Endothelial cell of umbilical vein (primary cell): Measurements from ENCODE around the gene LTBP1. TPM values are rescaled to one million over a fixed set of nuclear protein-coding genes. Genes with fewer than 3 reads are reported as not detected.

Experiments
- BruUV-seq: library from RNA; stranded (reverse); fragments of 400-500 nt; replicated peaks from 2 replicates; lab custom pipeline; 2021; lab: Mats Ljungman, UMichigan
- CTCF ChIA-PET: fragments of 300-600, 350-600 bp; sonication (Branson Sonifier 250); formaldehyde crosslinking; loops from one replicate; lab custom pipeline; 2021; ENCODE audit warnings: antibody characterized with exemption, inconsistent platforms; lab: Charles Lee
- POLR2A ChIA-PET: fragments of 300-600, 350-600 bp; sonication (Branson Sonifier 250); formaldehyde crosslinking; loops from one replicate; lab custom pipeline; 2021; ENCODE audit warnings: antibody characterized with exemption, inconsistent platforms; lab: Charles Lee
- DNase-seq: peaks from one replicate; pipeline ENCODE4 v3.0.0-alpha.2; 2011; ENCODE audit warnings: low read depth, low spot score
- FAIRE-seq: peaks from 2 replicates; lab custom pipeline; 2011; peaks lifted over from hg19 to GRCh38; lab: Jason Lieb, UNC
- H2AFZ ChIP-seq: 2 replicates; pipeline ENCODE4 v1.6.0; 2012; ENCODE audit warnings: low read depth, low read length, control low read depth, inconsistent platforms
- H3K27ac ChIP-seq: 2 replicates; pipeline ENCODE4 v1.5.1; 2011; ENCODE audit warnings: low read depth, mild to moderate bottlenecking, control low read depth, low read length, moderate library complexity; ENCODE audit not compliant: insufficient read depth
- H3K27me3 ChIP-seq, 2 experiments: 2 replicates each; pipeline versions ENCODE4 v1.6.0 to v1.6.1; 2011; ENCODE audit warnings: low read length in 2 of 2, mixed read lengths in 1 of 2; ENCODE audit not compliant: control insufficient read depth in 2 of 2, insufficient read depth in 2 of 2
- H3K36me3 ChIP-seq, 2 experiments: 2 replicates in 1 of 2; 3 replicates in 1 of 2; pipeline ENCODE4 v1.5.1; 2011; ENCODE audit warnings: low read length in 2 of 2, mild to moderate bottlenecking in 1 of 2, moderate library complexity in 1 of 2; ENCODE audit not compliant: control insufficient read depth in 2 of 2, insufficient read depth in 2 of 2; ENCODE audit errors: extremely low read depth in 1 of 2
- H3K4me1 ChIP-seq: 3 replicates; pipeline ENCODE4 v1.5.1; 2011; ENCODE audit warnings: mild to moderate bottlenecking, low read length; ENCODE audit not compliant: control insufficient read depth, insufficient read depth; ENCODE audit errors: extremely low read depth
- H3K4me2 ChIP-seq: 2 replicates; pipeline ENCODE4 v1.6.1; 2011; ENCODE audit warnings: low read length, control low read depth, mixed read lengths; ENCODE audit not compliant: insufficient read depth
- H3K4me3 ChIP-seq, 3 experiments: fragments of 200-600 bp in 1 of 3; sonication (generic), shearing (Covaris generic) in 1 of 3; replicated peaks in 1 of 3; 2 replicates each; pipeline ENCODE4 v1.5.1; 2011 to 2016; ENCODE audit warnings: control low read depth in 3 of 3, low read length in 3 of 3, mild to moderate bottlenecking in 2 of 3, inconsistent platforms in 1 of 3, low read depth in 1 of 3, moderate library complexity in 1 of 3; ENCODE audit not compliant: insufficient read depth in 1 of 3
- H3K79me2 ChIP-seq: 2 replicates; pipeline ENCODE4 v1.6.0; 2012; ENCODE audit warnings: low read length, inconsistent platforms; ENCODE audit not compliant: control insufficient read depth, insufficient read depth
- H3K9ac ChIP-seq: replicated peaks from 2 replicates; pipeline ENCODE3; 2011; ENCODE audit warnings: low read length, control low read depth; ENCODE audit not compliant: insufficient read depth; ENCODE audit errors: extremely low read depth
- H3K9me1 ChIP-seq: replicated peaks from 3 replicates; pipeline ENCODE4 v1.6.0; 2011; ENCODE audit warnings: mild to moderate bottlenecking, low read length; ENCODE audit not compliant: control insufficient read depth, insufficient read depth; ENCODE audit errors: extremely low read depth
- H3K9me3 ChIP-seq: replicated peaks from 2 replicates; pipeline ENCODE4 v1.5.1; 2012; ENCODE audit warnings: low read length, inconsistent platforms; ENCODE audit not compliant: control insufficient read depth, insufficient read depth
- H4K20me1 ChIP-seq: replicated peaks from 2 replicates; pipeline ENCODE3; 2011; ENCODE audit warnings: mild to moderate bottlenecking, low read length; ENCODE audit not compliant: control insufficient read depth, insufficient read depth; ENCODE audit errors: extremely low read depth
- EZH2 ChIP-seq: IDR thresholded peaks from 2 replicates; pipeline ENCODE4 v1.6.1; 2012; ENCODE audit warnings: borderline replicate concordance, low read depth, mild to moderate bottlenecking, moderate library complexity, low read length, inconsistent platforms; ENCODE audit not compliant: severe bottlenecking
- FOS ChIP-seq: IDR thresholded peaks from 2 replicates; pipeline ENCODE4 v1.6.1; 2011; ENCODE audit warnings: mild to moderate bottlenecking, low read length, moderate library complexity, borderline replicate concordance; ENCODE audit not compliant: insufficient read depth
- GATA2 ChIP-seq: IDR thresholded peaks from 2 replicates; pipeline ENCODE4 v1.7.0; 2011; ENCODE audit warnings: low read depth, mild to moderate bottlenecking, moderate library complexity, mixed read lengths, low read length; ENCODE audit not compliant: insufficient read length, insufficient read depth
- JUN ChIP-seq: IDR thresholded peaks from 2 replicates; pipeline ENCODE4 v1.6.1; 2011; ENCODE audit warnings: borderline replicate concordance, low read depth; ENCODE audit not compliant: insufficient read length, insufficient read depth
- MYC ChIP-seq: IDR thresholded peaks from one replicate; pipeline ENCODE4 v1.6.1; 2011; ENCODE audit warnings: mild to moderate bottlenecking, low read depth, low read length
- POLR2A ChIP-seq: IDR thresholded peaks from 2 replicates; pipeline ENCODE4 v1.6.1; 2012; ENCODE audit warnings: low read depth, mild to moderate bottlenecking, control low read depth, low read length
- POLR2AphosphoS5 ChIP-seq: IDR thresholded peaks from 2 replicates; pipeline ENCODE4 v1.6.1; 2012; ENCODE audit warnings: low read depth, mild to moderate bottlenecking, control low read depth, low read length, moderate library complexity; ENCODE audit not compliant: insufficient read depth
- dilution Hi-C: fragments of 300-500 bp; cut with MboI; formaldehyde crosslinking; loops from one replicate; pipeline ENCODE4 v1.15.0; 2019; ENCODE audit warnings: low sequenced_read_pairs; ENCODE audit not compliant: extremely low pct_ligation_motif_present
- intact Hi-C: fragments of 100-400 bp; cut with micrococcal nuclease; formaldehyde crosslinking; loops from one replicate; pipeline ENCODE4 v1.10.0; 2022
- polyA plus RNA-seq, 4 experiments: library from polyadenylated mRNA; depleted of rRNA in 3 of 4; stranded (reverse) in 3 of 4; unstranded in 1 of 4; fragments of >200 nt; gene quantifications; 2 replicates each; pipeline versions ENCODE4 v1.2.1 to v1.2.3, GENCODE V29; 2011 to 2012; ENCODE audit warnings: missing spikeins in 1 of 4
- total RNA-seq: library from RNA; stranded (reverse); gene quantifications from 2 replicates; pipeline ENCODE4 v1.2.3, GENCODE V29; 2021
- TF ChIP-seq, protein P1 (sequence below), 2 donors: IDR thresholded peaks; 1 replicate in 1 of 2; 2 replicates in 1 of 2; pipeline ENCODE4 v1.5.1; 2011; ENCODE audit warnings: low read length in 2 of 2, mild to moderate bottlenecking in 2 of 2, moderate library complexity in 2 of 2, control low read depth in 1 of 2, inconsistent platforms in 1 of 2, low read depth in 1 of 2; ENCODE audit not compliant: insufficient read depth in 1 of 2; ENCODE audit errors: extremely low read depth in 1 of 2
- TF ChIP-seq, protein P2 (sequence below): IDR thresholded peaks from 2 replicates; pipeline ENCODE4 v1.6.1; 2011; ENCODE audit not compliant: insufficient read depth, insufficient read length

The LTBP1 gene
- total and polyA plus RNA-seq, 2 donors (not counting 3 experiments of a cell fraction or from before 2014, with no cell fraction given), result 57.4 to 68.2 TPM

DNA sequence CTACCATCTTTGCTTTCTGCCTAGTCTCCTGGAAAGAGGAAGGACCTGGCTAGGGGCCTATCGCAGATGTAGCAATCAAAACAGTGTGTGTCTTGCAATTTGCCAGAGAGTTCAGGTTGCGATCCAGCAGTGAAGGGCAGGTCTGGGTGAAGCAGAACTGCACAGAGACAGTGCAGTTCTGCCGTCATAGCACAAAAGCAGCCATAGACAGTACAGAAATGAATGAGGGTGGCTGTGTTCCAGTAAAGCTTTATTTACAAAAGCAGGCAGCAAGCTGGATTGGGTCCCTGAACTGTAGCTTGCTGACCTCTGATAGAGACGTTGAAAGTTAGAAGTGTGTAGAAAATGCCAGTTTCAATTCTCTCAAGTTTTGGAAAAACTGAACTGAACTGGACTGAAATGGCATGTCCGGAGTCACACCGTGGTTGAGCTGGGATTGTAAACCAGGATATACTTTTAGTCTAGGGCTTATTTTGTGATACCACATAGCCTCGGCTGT, 186.8 kb downstream of the LTBP1 start:
- H3K4me3 ChIP-seq, result no peak overlapping the region
- H3K27ac ChIP-seq, result peak overlapping the region; percentile 32
- ChIA-PET POLR2A (no interaction called here), CTCF (interaction anchor here (1.1 to 1.4 kb wide), 2 partner anchors 128 to 239 kb away, joined by 3 read pairs; no protein-coding TSS in a partner anchor)
- H3K9ac ChIP-seq, result peak overlapping the region; percentile 14
- no peaks in the 10 kb centered on the region for H4K20me1 ChIP-seq
- no peaks in the 10 kb centered on the region for H3K36me3 ChIP-seq
- BruUV-seq, result no TSS peak
- H2AFZ ChIP-seq, result no peak overlapping the region
- H3K9me1 ChIP-seq, result no peaks in the 10 kb centered on the region
- peaks cover 25% of the 10 kb centered on the region for H3K4me1 ChIP-seq
- no peaks in the 10 kb centered on the region for H3K9me3 ChIP-seq
- intact Hi-C loops, result no loop called here
- FAIRE-seq (no peak), DNase-seq (peak; percentile 28)
- dilution Hi-C loops, result no loop called here
- peak overlapping the region; percentile 63 for H3K4me2 ChIP-seq
- no peaks in the 10 kb centered on the region for H3K27me3 ChIP-seq
- no peaks in the 10 kb centered on the region for H3K79me2 ChIP-seq
- TF ChIP-seq POLR2AphosphoS5, result no peak
- TF ChIP-seq JUN, result no peak
- no peak for TF ChIP-seq EZH2
- no peak for TF ChIP-seq GATA2
- no peak for TF ChIP-seq FOS
- no peak for TF ChIP-seq POLR2A
- TF ChIP-seq, protein P1, sequence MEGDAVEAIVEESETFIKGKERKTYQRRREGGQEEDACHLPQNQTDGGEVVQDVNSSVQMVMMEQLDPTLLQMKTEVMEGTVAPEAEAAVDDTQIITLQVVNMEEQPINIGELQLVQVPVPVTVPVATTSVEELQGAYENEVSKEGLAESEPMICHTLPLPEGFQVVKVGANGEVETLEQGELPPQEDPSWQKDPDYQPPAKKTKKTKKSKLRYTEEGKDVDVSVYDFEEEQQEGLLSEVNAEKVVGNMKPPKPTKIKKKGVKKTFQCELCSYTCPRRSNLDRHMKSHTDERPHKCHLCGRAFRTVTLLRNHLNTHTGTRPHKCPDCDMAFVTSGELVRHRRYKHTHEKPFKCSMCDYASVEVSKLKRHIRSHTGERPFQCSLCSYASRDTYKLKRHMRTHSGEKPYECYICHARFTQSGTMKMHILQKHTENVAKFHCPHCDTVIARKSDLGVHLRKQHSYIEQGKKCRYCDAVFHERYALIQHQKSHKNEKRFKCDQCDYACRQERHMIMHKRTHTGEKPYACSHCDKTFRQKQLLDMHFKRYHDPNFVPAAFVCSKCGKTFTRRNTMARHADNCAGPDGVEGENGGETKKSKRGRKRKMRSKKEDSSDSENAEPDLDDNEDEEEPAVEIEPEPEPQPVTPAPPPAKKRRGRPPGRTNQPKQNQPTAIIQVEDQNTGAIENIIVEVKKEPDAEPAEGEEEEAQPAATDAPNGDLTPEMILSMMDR (IDR thresholded peaks at IDR 0.05; ENCODE audit: extremely low read depth in 1 of 2, insufficient read depth in 1 of 2, low read depth in 1 of 2, low read length in 2 of 2), result no peak
- no peak for TF ChIP-seq MYC
- TF ChIP-seq, protein P2, sequence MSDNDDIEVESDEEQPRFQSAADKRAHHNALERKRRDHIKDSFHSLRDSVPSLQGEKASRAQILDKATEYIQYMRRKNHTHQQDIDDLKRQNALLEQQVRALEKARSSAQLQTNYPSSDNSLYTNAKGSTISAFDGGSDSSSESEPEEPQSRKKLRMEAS, result no peak
